CD4-positive, CD25-positive, alpha-beta regulatory T cell (primary cell): ENCODE measurements around the gene NENF. TPM values are rescaled to one million over a fixed set of nuclear protein-coding genes. Genes with fewer than 3 reads are reported as not detected.

ENCODE experiments used
- polyA plus RNA-seq, 4 donors: library from polyadenylated mRNA; unstranded; fragments of 300-500 nt; fragmentation: Illumina TruSeq; gene quantifications; one replicate each; pipeline ENCODE4 v1.2.3, GENCODE V29; 2021
- total RNA-seq: library from RNA; stranded (reverse); gene quantifications from one replicate; pipeline ENCODE4 v1.2.3, GENCODE V29; 2022

The NENF gene
- total and polyA plus RNA-seq, 5 donors from 2014 or later: 17.0 to 82.8 (median 65.5) TPM

Other genes starting within 250 kb of the NENF start
- 64.6 TPM for gene PPP2R5A, start 147.5 kb upstream of the NENF start, total RNA-seq
- gene PPP2R5A, start 147.5 kb upstream of the NENF start, polyA plus RNA-seq: 10 to 100 TPM; 41.6 to 52.8 (median 46.2) TPM
- 7.4 TPM for gene PACC1, start 18.0 kb upstream of the NENF start, total RNA-seq
- gene PACC1, start 18.0 kb upstream of the NENF start, polyA plus RNA-seq: 10 to 100 TPM; 11.5 to 17.3 (median 15.2) TPM
- 53.7 TPM for gene ATF3, start 175.8 kb downstream of the NENF start, total RNA-seq
- gene ATF3, start 175.8 kb downstream of the NENF start, polyA plus RNA-seq: under 1 TPM in 2 of 4 donors, not detected in 2; 0.42 TPM